HG02623 (cell line): ENCODE results near the gene DCUN1D4.

Source experiments
- ATAC-seq: cut with Tn5 transposase; IDR thresholded peaks from one replicate; pipeline ENCODE4 v1.9.1; 2021; ENCODE audit warnings: moderate library complexity; ENCODE audit not compliant: unreplicated experiment

The DCUN1D4 gene

GRCh38 chr4:51853027-51853682, 10.2 kb downstream of the DCUN1D4 start:
- ATAC-seq: no peak

GRCh38 chr4:51855270-51855669, 12.3 kb downstream of the DCUN1D4 start:
- ATAC-seq: no peak

DNA sequence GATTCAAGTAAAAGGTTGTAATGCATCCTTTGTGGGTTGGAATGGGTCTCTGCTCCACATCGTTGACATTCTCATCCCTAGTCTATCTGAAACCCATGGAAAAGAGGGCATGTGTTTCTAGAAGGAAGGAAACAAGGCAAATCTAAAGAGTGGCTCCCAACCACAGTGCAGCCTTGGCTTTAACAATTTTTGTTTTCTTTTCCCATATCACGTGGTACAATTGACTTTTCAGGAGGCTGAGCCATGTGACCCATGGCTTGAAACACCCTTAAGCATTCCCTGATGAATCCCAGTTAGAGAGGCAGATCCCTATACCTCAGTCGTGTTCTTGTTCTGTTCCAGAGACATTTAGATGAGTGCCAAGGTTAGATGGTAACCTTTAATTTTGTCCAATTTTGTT, 12.8 kb downstream of the DCUN1D4 start:
- ATAC-seq: no peak

DNA sequence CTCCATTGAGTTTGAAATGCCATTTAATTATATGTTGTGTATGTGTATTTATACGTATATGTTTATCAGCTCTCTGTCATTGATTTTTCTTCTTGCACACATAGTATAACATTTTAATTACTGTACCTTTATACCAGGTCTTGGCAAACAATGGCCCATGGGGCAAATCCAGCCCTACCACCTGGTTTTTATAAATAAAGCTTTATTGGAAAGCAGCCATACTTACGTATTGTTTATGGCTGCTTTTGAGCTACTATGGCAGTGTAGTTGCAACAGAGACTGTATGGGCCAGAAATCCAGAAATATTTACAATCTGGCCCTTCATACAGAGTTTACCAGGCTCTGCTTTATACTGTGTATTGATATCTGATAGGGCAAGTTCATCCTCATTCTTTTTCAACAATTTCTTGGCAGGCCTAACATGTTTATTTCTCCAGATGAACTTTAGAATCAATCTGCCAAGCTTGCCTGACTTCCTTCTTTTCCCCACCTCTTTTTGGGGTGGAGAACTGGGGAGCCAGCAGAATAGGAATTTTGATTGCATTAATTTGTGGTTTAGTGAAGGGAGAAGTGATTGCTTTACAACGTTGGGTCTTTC, 15.8 kb downstream of the DCUN1D4 start:
- ATAC-seq: no peak

DNA sequence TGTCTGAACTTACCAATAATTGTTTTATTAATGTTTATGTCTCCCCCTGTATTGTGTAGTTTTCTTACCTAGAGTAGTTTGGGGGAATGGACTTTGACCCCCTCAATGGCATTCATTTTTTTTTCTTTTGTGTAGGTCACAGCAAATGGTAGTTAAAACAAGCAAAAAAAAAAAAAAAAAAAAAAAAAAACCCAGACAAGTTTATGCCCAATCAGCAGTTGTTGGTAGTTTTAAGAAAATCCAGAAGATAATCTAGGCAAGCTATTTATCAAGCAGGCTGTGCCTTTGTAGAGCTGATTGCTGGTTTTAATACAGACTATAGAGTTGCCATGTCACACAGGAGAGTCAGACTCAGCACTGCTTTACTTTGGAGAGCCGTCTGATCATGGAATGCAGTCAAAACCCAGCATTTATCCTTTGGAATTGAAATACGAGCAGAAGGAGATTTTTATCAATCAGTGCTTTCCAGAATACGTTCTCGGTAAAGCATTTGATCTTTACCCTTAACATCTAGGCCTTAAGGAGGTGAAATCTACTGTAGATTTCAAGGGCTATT, 16.6 kb downstream of the DCUN1D4 start:
- ATAC-seq: no peak

DNA sequence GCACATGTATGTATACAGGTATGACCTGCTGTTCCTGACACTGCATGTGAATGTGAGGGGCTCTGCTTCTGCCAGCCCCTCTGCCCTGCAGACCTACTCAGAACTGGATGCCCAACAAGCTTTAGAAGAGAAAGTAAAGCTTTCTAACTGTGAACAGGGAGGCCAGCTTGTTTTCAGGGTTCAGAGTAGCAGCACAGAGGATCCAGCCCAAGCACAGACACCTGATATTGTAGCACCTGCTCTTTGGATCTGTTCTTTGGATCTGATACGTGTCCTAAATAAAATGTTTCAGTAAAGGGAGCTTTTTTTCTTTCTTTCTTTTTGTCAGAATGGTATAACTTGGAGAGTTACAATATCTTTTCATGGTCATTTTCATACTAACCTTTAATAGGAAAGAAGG, 19.2 kb downstream of the DCUN1D4 start:
- no peak for ATAC-seq

DNA sequence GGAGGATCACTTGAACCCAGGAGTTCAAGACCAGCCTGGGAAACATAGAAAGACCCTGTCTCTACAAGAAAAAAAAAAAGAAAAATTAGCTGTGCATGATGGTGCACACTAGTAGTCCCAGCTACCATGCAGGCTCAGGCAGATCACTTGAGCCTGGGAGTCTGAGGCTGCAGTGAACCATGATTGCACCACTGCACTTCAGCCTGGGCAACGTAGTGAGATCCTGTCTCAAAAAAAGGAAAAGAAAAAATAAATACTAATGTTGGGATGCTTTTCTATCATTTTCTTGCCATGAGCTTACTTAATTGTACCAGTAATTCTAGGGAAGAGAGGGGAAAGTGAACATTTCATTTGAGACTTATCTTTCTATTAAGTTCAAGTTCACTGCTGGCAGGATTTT, 19.8 kb downstream of the DCUN1D4 start:
- no peak for ATAC-seq

GRCh38 chr4:51865717-51866116, 22.8 kb downstream of the DCUN1D4 start:
- no peak for ATAC-seq

DNA sequence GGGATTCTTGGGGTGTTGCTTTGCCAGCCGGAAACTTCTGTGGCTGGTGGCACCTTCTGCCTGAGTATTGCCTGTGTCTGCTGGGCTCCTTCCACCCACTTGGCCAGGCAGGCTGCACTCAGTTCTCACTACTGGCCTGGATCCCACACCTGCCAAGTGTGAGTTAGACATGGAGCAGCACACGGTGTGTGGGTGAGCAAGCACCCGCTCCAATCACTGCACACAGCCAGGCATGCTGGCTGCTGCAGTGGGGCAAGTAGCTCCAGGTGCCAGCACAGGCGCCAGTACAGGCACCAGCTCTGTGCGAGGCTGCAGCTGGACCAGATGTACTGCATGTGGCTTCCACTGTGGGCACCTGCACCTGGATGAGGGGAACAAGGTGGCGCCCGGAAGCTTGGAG, 23.9 kb downstream of the DCUN1D4 start:
- ATAC-seq: no peak

- ATAC-seq: no peak
These were observed 24.9 kb downstream of the DCUN1D4 start for GRCh38 chr4:51867689-51868448.

DNA sequence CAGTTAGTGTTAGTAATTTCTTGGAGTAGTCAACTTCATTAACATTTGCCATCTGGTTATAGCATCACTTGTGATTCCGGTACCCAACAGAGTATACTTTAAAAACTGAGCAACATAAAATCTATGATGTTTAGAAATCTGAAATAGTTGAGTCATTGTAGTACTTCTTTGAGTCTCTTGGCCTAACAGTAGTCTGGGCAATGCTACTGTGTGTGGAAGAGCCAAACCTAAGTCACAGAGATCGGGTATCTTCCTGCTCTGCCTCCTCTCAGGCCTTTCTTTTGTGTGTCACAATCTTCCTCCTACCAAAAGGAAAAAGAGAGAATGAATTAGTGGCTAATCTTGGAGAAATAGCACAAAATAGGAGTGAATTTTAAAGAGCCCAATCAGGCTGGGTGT, 25.5 kb downstream of the DCUN1D4 start:
- no peak for ATAC-seq

DNA sequence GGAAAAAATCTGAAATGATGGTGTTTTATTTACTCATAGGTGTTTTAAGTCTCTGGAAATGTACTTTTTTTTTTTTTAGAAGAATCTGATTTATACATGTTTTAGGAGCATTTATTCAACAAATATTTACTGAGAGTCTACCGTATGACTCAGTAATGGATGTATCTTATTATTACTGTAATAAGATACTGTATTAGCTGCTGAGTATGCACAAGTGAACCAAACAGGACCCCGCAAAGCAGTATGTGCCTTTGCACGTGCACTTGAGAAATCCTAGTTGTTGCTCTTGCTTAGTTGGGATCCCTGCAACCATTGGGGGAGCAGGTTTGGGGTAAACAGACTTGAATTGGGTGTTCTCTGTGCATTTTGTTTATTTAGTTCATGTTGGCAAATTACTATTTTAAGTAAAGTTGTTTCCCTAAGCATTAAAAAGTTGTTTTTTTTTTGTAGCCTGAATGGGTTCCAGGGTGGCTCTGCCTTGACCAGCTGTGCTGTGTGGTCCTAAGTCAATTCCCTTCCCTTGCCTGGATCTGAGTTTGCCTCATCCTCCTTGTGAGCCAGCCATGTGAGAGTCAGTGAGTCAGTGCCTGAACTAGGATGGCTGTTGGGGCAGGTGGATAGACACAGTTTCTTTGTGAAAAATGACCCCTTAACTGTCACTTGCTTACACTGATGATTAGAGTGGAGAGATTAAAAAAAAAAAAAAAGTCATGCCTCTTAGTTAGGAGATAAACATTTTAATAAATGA, 27.7 kb downstream of the DCUN1D4 start:
- ATAC-seq: no peak

DNA sequence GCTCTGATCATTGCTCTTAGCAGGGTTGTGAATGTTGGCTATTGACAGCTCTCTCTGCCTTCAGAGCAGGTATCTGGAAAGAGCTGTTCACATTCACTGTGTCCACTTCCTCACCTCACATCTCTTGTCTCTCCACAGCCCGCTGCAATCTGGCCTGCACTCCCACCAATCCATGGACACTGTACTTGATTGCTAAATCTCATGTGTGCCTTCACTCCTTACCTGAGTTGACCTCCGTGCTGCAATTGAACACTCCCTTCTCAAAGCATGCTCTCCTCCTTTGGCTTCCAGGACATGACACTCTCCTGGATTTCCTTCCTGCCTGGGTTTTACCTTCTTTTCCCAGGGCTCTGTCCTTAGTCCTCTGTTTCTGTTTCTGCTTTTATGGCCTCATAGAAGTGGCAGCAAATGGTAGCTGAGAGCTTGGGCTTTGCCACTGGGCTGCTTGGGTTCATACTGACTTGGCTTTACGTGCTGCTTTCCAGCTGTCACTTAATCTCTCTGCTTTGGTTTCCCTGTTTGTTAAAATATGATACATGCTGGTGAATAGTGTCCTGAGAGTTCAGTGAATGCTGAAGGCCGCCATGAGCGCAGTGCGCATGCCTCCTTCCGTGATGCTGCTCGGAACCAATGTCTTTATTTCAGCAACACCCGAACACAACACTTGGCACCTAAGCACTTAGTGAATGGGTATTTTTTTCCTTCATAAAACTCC, 29.5 kb downstream of the DCUN1D4 start:
- no peak for ATAC-seq

- no peak for ATAC-seq
These were observed 31.6 kb downstream of the DCUN1D4 start for GRCh38 chr4:51874551-51874950.

DNA sequence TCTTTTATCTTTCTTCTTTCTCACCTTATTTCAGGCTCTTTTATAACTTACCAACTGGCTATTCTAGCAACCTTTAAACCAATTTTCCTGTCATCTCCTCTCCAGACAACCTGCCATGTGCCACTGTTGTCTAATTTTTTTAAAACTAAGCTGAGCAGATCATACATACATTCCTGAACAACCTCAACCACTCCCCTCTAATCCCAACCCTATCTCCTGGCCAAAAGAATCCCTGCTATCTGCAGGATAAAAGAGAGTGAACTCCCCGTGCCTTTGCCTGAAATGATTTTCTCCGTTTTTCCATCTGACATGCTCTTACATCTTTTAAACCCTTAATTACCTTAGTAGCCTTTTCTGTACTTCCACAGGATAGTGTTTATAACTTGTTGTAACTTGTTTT, 35.5 kb downstream of the DCUN1D4 start:
- no peak for ATAC-seq

DNA sequence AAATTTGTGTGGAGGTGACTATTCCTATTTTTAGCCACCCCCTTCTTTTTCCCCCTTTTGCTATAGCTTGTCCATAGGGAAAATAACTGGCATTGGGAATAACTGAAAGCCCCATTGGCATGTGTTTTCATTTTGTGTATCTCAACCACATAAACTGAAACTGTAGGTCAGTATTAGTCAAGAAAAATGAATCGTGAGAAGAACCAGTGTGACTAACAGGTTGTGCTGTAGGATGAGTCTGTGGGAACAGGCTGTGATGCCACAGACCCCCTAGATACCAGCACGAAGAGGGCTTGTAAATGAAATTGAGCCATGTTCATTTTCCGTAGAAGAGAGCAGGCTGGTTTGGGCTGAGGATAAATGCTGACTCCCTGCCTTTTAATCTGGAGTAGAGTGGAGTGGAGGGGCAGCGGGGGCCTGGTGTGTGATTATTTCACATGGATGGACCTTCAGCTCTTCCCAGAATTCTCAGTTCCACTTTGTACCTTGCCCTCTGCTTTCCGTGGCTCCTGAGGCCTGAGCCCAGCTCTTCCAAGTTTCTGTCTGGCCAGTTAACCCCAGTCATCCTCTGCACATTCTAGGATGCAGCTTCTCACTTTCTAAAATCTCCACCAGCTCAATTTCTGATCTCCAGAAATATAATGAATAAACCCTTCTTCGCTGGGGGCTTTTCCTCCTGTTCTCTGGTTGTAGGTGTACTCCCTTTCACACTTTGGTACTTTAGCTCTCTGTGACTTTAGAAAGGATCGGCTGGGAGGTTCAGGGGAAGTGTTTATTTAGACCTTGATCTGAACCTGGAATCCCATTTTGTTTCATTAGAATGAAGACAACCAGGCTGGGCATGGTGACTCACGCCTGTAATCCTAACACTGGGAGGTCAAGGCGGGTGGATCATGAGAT, 37.3 kb downstream of the DCUN1D4 start:
- ATAC-seq: no peak

GRCh38 chr4:51884055-51884454, 41.1 kb downstream of the DCUN1D4 start:
- no peak for ATAC-seq

- ATAC-seq: no peak
These were observed 41.7 kb downstream of the DCUN1D4 start for GRCh38 chr4:51884606-51885005.

DNA sequence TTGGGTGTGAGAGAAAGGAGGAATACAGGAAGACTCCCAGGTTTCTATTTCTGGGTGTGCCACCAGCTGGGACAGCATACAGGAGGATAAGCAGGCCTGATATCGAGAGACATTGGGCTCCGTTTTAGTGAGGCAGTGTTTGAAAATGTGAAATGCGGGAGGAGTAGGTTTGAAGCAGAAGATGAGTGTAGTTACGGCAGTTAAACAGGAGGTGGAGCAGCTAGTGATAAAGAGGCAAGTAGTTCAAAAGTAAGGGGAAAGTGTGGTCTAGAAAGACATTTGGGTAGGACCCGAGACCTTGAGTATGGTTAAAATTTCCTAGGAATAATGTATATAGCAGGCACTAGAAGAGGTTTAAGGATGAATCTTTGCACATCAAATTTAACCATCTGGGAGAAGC, 42.4 kb downstream of the DCUN1D4 start:
- ATAC-seq: no peak

- no peak for ATAC-seq
These were observed 47.8 kb downstream of the DCUN1D4 start for GRCh38 chr4:51890760-51891159.
